Stomach smooth muscle (tissue), 2 donors: Measurements from ENCODE around the gene FILIP1.
A peak's percentile ranks its signal among the peaks of the same experiment; 100 is the strongest.

Experiments used
- H3K27ac ChIP-seq: one replicate; pipeline ENCODE4 v1.7.0; 2013; ENCODE audit warnings: mild to moderate bottlenecking, low read length, inconsistent platforms
- H3K27me3 ChIP-seq, 2 donors: one replicate each; pipeline ENCODE4 v1.7.0; 2013; ENCODE audit warnings: low read length in 2 of 2; ENCODE audit not compliant: insufficient read depth in 2 of 2, control insufficient read depth in 1 of 2
- H3K36me3 ChIP-seq, 2 donors: one replicate each; pipeline ENCODE4 v1.7.0; 2013; ENCODE audit warnings: low read length in 2 of 2; ENCODE audit not compliant: control insufficient read depth in 2 of 2, insufficient read depth in 2 of 2
- H3K4me1 ChIP-seq: one replicate; pipeline ENCODE4 v1.7.0; 2013; ENCODE audit warnings: low read length; ENCODE audit not compliant: control insufficient read depth, insufficient read depth
- H3K4me3 ChIP-seq, 2 donors: one replicate each; pipeline ENCODE4 v1.7.0; 2013; ENCODE audit warnings: low read length in 2 of 2
- H3K9ac ChIP-seq, 2 donors: one replicate each; pipeline ENCODE4 v1.7.0; 2013; ENCODE audit warnings: low read length in 2 of 2, mild to moderate bottlenecking in 1 of 2
- H3K9me3 ChIP-seq, 2 donors: one replicate each; pipeline ENCODE4 v1.7.0; 2013; ENCODE audit warnings: low read length in 2 of 2; ENCODE audit not compliant: control insufficient read depth in 2 of 2
- donor health status: healthy.
- donor health status: Pancreatic carcinoma.

FILIP1 gene

DNA sequence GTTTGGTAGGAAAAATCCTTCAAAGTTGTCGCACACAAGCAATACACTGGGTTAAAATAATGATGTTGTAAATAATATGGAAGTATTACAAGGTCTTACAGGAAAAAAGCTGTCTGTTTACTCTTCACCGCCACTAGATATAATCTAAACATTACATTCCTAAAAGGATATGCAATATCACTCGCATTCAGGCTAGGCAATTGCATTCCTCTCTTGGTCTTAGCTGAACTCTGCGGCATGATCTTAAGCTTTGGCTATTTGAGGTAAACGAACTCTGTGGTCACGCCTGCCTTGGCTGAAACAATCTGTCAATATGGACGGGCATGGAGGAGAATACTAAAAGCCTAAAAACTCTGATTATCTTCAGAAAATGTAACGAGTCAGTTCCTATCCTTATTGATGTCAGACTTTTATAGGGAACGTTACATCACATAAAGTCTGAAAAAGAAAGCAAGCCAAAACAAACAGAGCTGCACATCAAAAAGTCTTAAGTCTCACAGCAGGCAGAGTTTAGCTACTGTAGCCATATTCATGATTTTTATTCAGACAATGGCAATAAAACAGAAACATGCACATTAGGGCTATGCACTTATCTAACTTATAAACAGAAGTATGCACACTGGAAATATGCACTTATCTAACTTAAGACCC, 30.8 kb upstream of the FILIP1 start:
- peak overlapping the region; percentile 48 to 58 for H3K4me3 ChIP-seq
- no peak overlapping the region for H3K27ac ChIP-seq
- H3K9ac ChIP-seq: peak overlapping the region in 1 of 2 donors; percentile 0
- no peaks in the 10 kb centered on the region for H3K27me3 ChIP-seq
- no peaks in the 10 kb centered on the region for H3K36me3 ChIP-seq
- no peaks in the 10 kb centered on the region for H3K4me1 ChIP-seq
- no peaks in the 10 kb centered on the region for H3K9me3 ChIP-seq

- Histone ChIP-seq H3K27ac (no peak overlapping the region), H3K9me3 (no peaks in the 10 kb centered on the region), H3K9ac (no peak overlapping the region), H3K4me3 (no peak overlapping the region), H3K27me3 (no peaks in the 10 kb centered on the region), H3K4me1 (no peaks in the 10 kb centered on the region), H3K36me3 (no peaks in the 10 kb centered on the region)
Observed at GRCh38 chr6:75516757-75517156, 23.2 kb upstream of the FILIP1 start.

- Histone ChIP-seq H3K9ac (no peak overlapping the region), H3K9me3 (no peaks in the 10 kb centered on the region), H3K4me1 (no peaks in the 10 kb centered on the region)
Observed at GRCh38 chr6:75512591-75512990, 19.0 kb upstream of the FILIP1 start.

DNA sequence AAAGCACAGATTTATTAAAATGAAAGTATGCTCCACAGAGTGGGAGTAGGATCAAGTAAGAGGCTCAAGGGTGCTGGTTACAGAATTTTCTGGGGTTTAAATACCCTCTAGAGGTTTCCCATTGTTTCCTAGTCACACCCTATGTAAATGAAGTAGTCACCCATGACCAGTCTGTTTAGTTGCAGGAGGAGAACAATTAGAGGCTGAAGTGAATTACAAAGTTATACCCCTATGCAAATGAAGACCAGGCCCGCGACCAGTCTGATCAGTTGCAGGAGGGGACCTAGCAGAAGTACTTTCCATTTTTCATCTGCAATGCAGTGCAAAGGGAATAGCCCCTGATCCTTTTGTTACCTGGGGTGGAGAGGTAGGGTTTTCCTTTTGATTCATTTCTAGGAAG, 11.8 kb upstream of the FILIP1 start:
- Histone ChIP-seq H3K4me1 (no peaks in the 10 kb centered on the region), H3K4me3 (no peak overlapping the region), H3K36me3 (no peaks in the 10 kb centered on the region), H3K9ac (no peak overlapping the region), H3K9me3 (no peaks in the 10 kb centered on the region), H3K27ac (no peak overlapping the region), H3K27me3 (no peaks in the 10 kb centered on the region)

More at GRCh38 chr6:75512591-75512990, 19.0 kb upstream of the FILIP1 start:
- no peaks in the 10 kb centered on the region for H3K27me3 ChIP-seq
- H3K36me3 ChIP-seq: no peaks in the 10 kb centered on the region
- no peak overlapping the region for H3K27ac ChIP-seq
- no peak overlapping the region for H3K4me3 ChIP-seq

- no peaks in the 10 kb centered on the region for H3K9me3 ChIP-seq
- no peak overlapping the region for H3K27ac ChIP-seq
- no peak overlapping the region for H3K4me3 ChIP-seq
- no peaks in the 10 kb centered on the region for H3K36me3 ChIP-seq
- no peak overlapping the region for H3K9ac ChIP-seq
- H3K4me1 ChIP-seq: no peaks in the 10 kb centered on the region
- H3K27me3 ChIP-seq: no peaks in the 10 kb centered on the region
Observed at GRCh38 chr6:75504465-75505222, 11.0 kb upstream of the FILIP1 start.

GRCh38 chr6:75503291-75503690, 9.7 kb upstream of the FILIP1 start:
- Histone ChIP-seq H3K4me1 (no peaks in the 10 kb centered on the region), H3K27ac (no peak overlapping the region)

DNA sequence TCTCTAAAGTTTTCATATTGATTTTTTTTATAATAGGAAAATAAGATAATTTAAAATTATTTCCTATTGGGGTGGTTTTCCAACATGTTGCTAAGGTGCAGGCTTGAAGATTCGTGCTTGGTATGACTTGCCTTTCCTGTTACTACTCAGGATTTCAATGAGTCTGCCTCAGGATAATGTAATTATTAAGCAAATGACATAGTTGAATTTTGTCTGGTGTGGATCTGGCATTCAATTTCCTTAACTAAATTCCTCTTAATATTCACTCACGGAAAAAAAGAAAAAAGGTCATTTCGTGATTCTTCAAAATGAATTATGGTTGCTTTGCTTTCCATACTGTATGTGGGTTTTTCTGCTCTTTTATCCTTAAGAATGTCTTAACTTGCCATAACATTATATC, 9.3 kb upstream of the FILIP1 start:
- Histone ChIP-seq H3K36me3 (no peaks in the 10 kb centered on the region), H3K27me3 (no peaks in the 10 kb centered on the region)

More at GRCh38 chr6:75503291-75503690, 9.7 kb upstream of the FILIP1 start:
- Histone ChIP-seq H3K4me3 (no peak overlapping the region), H3K36me3 (no peaks in the 10 kb centered on the region), H3K9me3 (no peaks in the 10 kb centered on the region), H3K9ac (no peak overlapping the region), H3K27me3 (no peaks in the 10 kb centered on the region)

DNA sequence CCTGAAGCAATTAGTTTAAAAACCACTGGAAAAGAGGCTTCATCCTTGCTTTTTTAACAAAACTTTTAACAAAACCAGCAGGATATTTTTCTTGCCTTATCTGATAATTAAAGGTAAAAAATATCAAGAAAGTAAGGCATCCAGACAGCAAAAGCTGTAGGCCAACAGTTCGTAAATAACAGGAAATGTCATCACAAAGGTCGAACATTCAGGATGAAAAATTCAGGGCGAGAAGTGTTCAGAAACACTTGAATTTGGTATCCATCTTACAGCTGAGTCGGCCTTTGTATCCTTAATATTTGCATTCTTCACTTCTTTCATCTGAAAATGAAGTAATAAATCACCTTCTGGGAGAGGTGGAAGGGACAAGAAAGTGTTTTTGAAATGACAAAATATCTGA, 8.2 kb upstream of the FILIP1 start:
- H3K9ac ChIP-seq: no peak overlapping the region
- H3K9me3 ChIP-seq: no peaks in the 10 kb centered on the region
- no peak overlapping the region for H3K4me3 ChIP-seq
- no peaks in the 10 kb centered on the region for H3K4me1 ChIP-seq
- H3K27ac ChIP-seq: no peak overlapping the region
- H3K36me3 ChIP-seq: no peaks in the 10 kb centered on the region
- H3K27me3 ChIP-seq: no peaks in the 10 kb centered on the region

More for the DNA sequence above, 9.3 kb upstream of the FILIP1 start:
- H3K4me3 ChIP-seq: no peak overlapping the region
- no peak overlapping the region for H3K27ac ChIP-seq
- no peaks in the 10 kb centered on the region for H3K4me1 ChIP-seq
- no peaks in the 10 kb centered on the region for H3K9me3 ChIP-seq
- H3K9ac ChIP-seq: no peak overlapping the region

DNA sequence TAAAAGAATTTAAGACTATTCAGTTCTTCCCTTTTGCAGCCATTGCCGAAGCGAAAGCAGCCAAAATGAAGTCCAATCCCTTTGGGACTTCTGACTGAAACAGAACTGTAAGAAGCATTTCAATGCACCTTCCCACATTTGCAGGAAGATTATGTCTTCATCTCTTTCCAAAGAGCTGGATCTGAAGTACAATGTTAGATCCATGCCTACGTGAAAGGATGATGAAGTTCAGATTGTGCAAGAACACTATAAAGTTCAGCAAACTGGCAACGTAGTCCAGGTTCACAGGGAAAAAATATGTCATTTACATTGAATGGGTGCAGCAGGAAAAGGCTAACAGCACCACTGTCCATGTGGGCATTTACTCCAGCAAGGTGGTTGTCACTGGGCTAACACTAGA, 6.0 kb upstream of the FILIP1 start:
- Histone ChIP-seq H3K4me3 (no peak overlapping the region), H3K36me3 (no peaks in the 10 kb centered on the region), H3K4me1 (no peaks in the 10 kb centered on the region), H3K9me3 (no peaks in the 10 kb centered on the region), H3K27ac (no peak overlapping the region), H3K9ac (no peak overlapping the region), H3K27me3 (no peaks in the 10 kb centered on the region)

- H3K9ac ChIP-seq: no peak overlapping the region
- H3K27ac ChIP-seq: no peak overlapping the region
- H3K36me3 ChIP-seq: no peaks in the 10 kb centered on the region
- no peaks in the 10 kb centered on the region for H3K4me1 ChIP-seq
- H3K9me3 ChIP-seq: no peaks in the 10 kb centered on the region
- no peak overlapping the region for H3K4me3 ChIP-seq
- no peaks in the 10 kb centered on the region for H3K27me3 ChIP-seq
Observed at GRCh38 chr6:75498862-75499261, 5.3 kb upstream of the FILIP1 start.

DNA sequence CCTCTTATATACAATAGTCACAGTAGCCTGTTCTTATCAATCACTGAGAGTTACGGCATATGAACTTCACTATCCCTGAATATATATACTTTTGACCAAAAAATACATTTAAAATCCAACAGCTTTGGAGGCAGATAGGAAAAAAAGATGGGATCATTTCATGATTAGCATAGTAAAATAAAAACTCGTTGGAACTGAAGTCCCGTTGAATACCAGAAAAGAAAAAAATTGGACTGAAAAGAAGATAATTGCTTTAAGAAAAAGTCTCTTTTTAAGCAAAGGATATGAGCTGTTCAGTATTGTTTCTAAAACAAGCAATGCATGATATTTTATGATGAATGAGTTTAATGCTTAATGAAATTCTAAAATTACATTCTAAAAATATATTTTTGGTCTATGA, 4.4 kb upstream of the FILIP1 start:
- Histone ChIP-seq H3K4me1 (no peaks in the 10 kb centered on the region), H3K9me3 (no peaks in the 10 kb centered on the region), H3K36me3 (no peaks in the 10 kb centered on the region), H3K27ac (no peak overlapping the region), H3K9ac (no peak overlapping the region), H3K4me3 (no peak overlapping the region), H3K27me3 (no peaks in the 10 kb centered on the region)
